Uterine smooth muscle cell (primary cell): Measurements from ENCODE around the gene FAM72B. TPM values are rescaled to one million over a fixed set of nuclear protein-coding genes. Genes with fewer than 3 reads are reported as not detected.

Experiments used
- total RNA-seq: library from RNA; depleted of rRNA; stranded (reverse); fragments of >200 nt; gene quantifications from 2 replicates; pipeline ENCODE4 v1.2.3, GENCODE V29; 2014

The FAM72B gene
- total RNA-seq: 2.4 and 3.9 TPM in 2 replicates

GRCh38 chr1:121184290-121185127, at the start of gene FAM72B, which contains the start of gene SRGAP2C:
TSS of gene FAM72B (minus strand) at chr1:121184340. CDS start at chr1:121183489, 851 bp downstream.
TSS of gene SRGAP2C (plus strand) at chr1:121184975. CDS start at chr1:121187447, 2,472 bp downstream.

Other genes with a start within 250 kb of the FAM72B start
- gene SRGAP2C, start 635 bp upstream of the FAM72B start, total RNA-seq: 21.7 and 33.4 TPM in 2 replicates